Activated naive CD8-positive, alpha-beta T cell treated with anti-CD3 and anti-CD28 coated beads, Interleukin-2, amount 50 U/mL, for 24 hours (primary cell): ENCODE data around the gene ALAS1.

Source experiments
- ATAC-seq: fragments of 150-1000 bp; cut with Tn5 transposase; one replicate; pipeline ENCODE4 v1.10.0; 2021
- DNase-seq: peaks from one replicate; pipeline ENCODE4 v3.0.0; 2021
- H3K27ac Mint-ChIP-seq: one replicate; pipeline ENCODE4 v1.8.0; 2021; ENCODE audit warnings: mild to moderate bottlenecking, mixed read lengths
- H3K27me3 Mint-ChIP-seq: one replicate; pipeline ENCODE4 v1.8.0; 2021; ENCODE audit warnings: mixed read lengths
- H3K36me3 Mint-ChIP-seq: one replicate; pipeline ENCODE4 v1.8.0; 2021; ENCODE audit warnings: low read depth, mixed read lengths
- H3K4me1 Mint-ChIP-seq: one replicate; pipeline ENCODE4 v1.8.0; 2021; ENCODE audit warnings: mixed read lengths
- H3K4me3 Mint-ChIP-seq: one replicate; pipeline ENCODE4 v1.8.0; 2021; ENCODE audit warnings: mild to moderate bottlenecking, moderate library complexity, mixed read lengths
- H3K9me3 Mint-ChIP-seq: one replicate; pipeline ENCODE4 v1.8.0; 2021; ENCODE audit warnings: mixed read lengths

ALAS1 gene

GRCh38 chr3:52237657-52238172, 39.8 kb downstream of the ALAS1 start:
- Mint-ChIP-seq H3K9me3 (no peaks in the 10 kb centered on the region), H3K36me3 (peaks cover 17% of the 10 kb centered on the region), H3K27ac (peak overlapping the region; percentile 93), H3K27me3 (no peaks in the 10 kb centered on the region), H3K4me1 (peaks cover 74% of the 10 kb centered on the region), H3K4me3 (peak overlapping the region; percentile 99)
- ATAC-seq, result no peak
- DNase-seq, result no peak

GRCh38 chr3:52238193-52238760, 40.3 kb downstream of the ALAS1 start:
- peak overlapping the region; percentile 99 for H3K4me3 Mint-ChIP-seq
- ATAC-seq, result peak; percentile 2
- peaks cover 17% of the 10 kb centered on the region for H3K36me3 Mint-ChIP-seq

GRCh38 chr3:52238761-52239701, 41.1 kb downstream of the ALAS1 start, which contains the start of gene TWF2:
Gene TWF2, minus strand, starts transcription at chr3:52239158. Its CDS starts 142 bp downstream, at chr3:52239016.
- Mint-ChIP-seq H3K27me3 (no peaks in the 10 kb centered on the region), H3K36me3 (peaks cover 17% of the 10 kb centered on the region), H3K9me3 (peaks cover 5% of the 10 kb centered on the region), H3K27ac (peak within 1 kb of the TSS; percentile 95), H3K4me1 (peaks cover 75% of the 10 kb centered on the region), H3K4me3 (peak within 1 kb of the TSS; percentile 99)
- peak; percentile 89 for DNase-seq
- ATAC-seq, result peak; percentile 67

More at GRCh38 chr3:52238193-52238760, 40.3 kb downstream of the ALAS1 start:
- H3K9me3 Mint-ChIP-seq, result peaks cover 2% of the 10 kb centered on the region
- DNase-seq, result no peak
- no peaks in the 10 kb centered on the region for H3K27me3 Mint-ChIP-seq
- peak overlapping the region; percentile 93 for H3K27ac Mint-ChIP-seq
- H3K4me1 Mint-ChIP-seq, result peaks cover 73% of the 10 kb centered on the region

GRCh38 chr3:52240059-52240885, 42.3 kb downstream of the ALAS1 start:
- DNase-seq (peak; percentile 71), ATAC-seq (peak; percentile 52)
- H3K27ac Mint-ChIP-seq, result peak overlapping the region; percentile 95
- H3K4me3 Mint-ChIP-seq, result peak overlapping the region; percentile 99
- H3K9me3 Mint-ChIP-seq, result peaks cover 5% of the 10 kb centered on the region
- H3K27me3 Mint-ChIP-seq, result no peaks in the 10 kb centered on the region
- H3K36me3 Mint-ChIP-seq, result peaks cover 17% of the 10 kb centered on the region
- peaks cover 83% of the 10 kb centered on the region for H3K4me1 Mint-ChIP-seq

- H3K27ac Mint-ChIP-seq, result peak overlapping the region; percentile 95
- peaks cover 17% of the 10 kb centered on the region for H3K36me3 Mint-ChIP-seq
- H3K9me3 Mint-ChIP-seq, result peaks cover 5% of the 10 kb centered on the region
- no peaks in the 10 kb centered on the region for H3K27me3 Mint-ChIP-seq
- no peak for DNase-seq
- peaks cover 78% of the 10 kb centered on the region for H3K4me1 Mint-ChIP-seq
- ATAC-seq, result peak; percentile 4
- peak overlapping the region; percentile 99 for H3K4me3 Mint-ChIP-seq
Observed at GRCh38 chr3:52240886-52241370, 43.0 kb downstream of the ALAS1 start.

GRCh38 chr3:52242039-52242438, 44.1 kb downstream of the ALAS1 start:
- Mint-ChIP-seq H3K4me1 (peaks cover 76% of the 10 kb centered on the region), H3K27ac (peak overlapping the region; percentile 64), H3K36me3 (peaks cover 19% of the 10 kb centered on the region), H3K4me3 (peak overlapping the region; percentile 30), H3K27me3 (no peaks in the 10 kb centered on the region), H3K9me3 (peaks cover 5% of the 10 kb centered on the region)
- no peak for DNase-seq
- no peak for ATAC-seq

GRCh38 chr3:52243791-52244628, 46.0 kb downstream of the ALAS1 start:
- peaks cover 32% of the 10 kb centered on the region for H3K36me3 Mint-ChIP-seq
- peak overlapping the region; percentile 79 for H3K4me3 Mint-ChIP-seq
- no peaks in the 10 kb centered on the region for H3K27me3 Mint-ChIP-seq
- peak overlapping the region; percentile 87 for H3K27ac Mint-ChIP-seq
- H3K9me3 Mint-ChIP-seq, result peaks cover 5% of the 10 kb centered on the region
- DNase-seq (peak; percentile 67), ATAC-seq (peak; percentile 38)
- H3K4me1 Mint-ChIP-seq, result peaks cover 79% of the 10 kb centered on the region

- DNase-seq (peak; percentile 63), ATAC-seq (peak; percentile 18)
- H3K27me3 Mint-ChIP-seq, result no peaks in the 10 kb centered on the region
- peaks cover 38% of the 10 kb centered on the region for H3K36me3 Mint-ChIP-seq
- H3K4me3 Mint-ChIP-seq, result peak within 1 kb of the TSS; percentile 86
- H3K4me1 Mint-ChIP-seq, result peaks cover 80% of the 10 kb centered on the region
- peak within 1 kb of the TSS; percentile 87 for H3K27ac Mint-ChIP-seq
- peaks cover 5% of the 10 kb centered on the region for H3K9me3 Mint-ChIP-seq
Observed at GRCh38 chr3:52245322-52246263, 47.6 kb downstream of the ALAS1 start, which contains the start of gene PPM1M. Gene PPM1M, plus strand, starts transcription at chr3:52245759. Its CDS starts 66 bp downstream, at chr3:52245825.

- peak overlapping the region; percentile 86 for H3K4me3 Mint-ChIP-seq
- H3K4me1 Mint-ChIP-seq, result peaks cover 78% of the 10 kb centered on the region
- DNase-seq (no peak), ATAC-seq (peak; percentile 3)
- H3K9me3 Mint-ChIP-seq, result peaks cover 5% of the 10 kb centered on the region
- peak overlapping the region; percentile 83 for H3K27ac Mint-ChIP-seq
- H3K36me3 Mint-ChIP-seq, result peaks cover 35% of the 10 kb centered on the region
- H3K27me3 Mint-ChIP-seq, result no peaks in the 10 kb centered on the region
Observed at GRCh38 chr3:52246264-52246620, 48.3 kb downstream of the ALAS1 start.

GRCh38 chr3:52246728-52247408, 48.9 kb downstream of the ALAS1 start:
- DNase-seq, result no peak
- peaks cover 36% of the 10 kb centered on the region for H3K36me3 Mint-ChIP-seq
- peak overlapping the region; percentile 86 for H3K4me3 Mint-ChIP-seq
- H3K4me1 Mint-ChIP-seq, result peaks cover 76% of the 10 kb centered on the region
- peak overlapping the region; percentile 83 for H3K27ac Mint-ChIP-seq
- H3K27me3 Mint-ChIP-seq, result no peaks in the 10 kb centered on the region
- H3K9me3 Mint-ChIP-seq, result peaks cover 5% of the 10 kb centered on the region
- ATAC-seq, result no peak

- peak overlapping the region; percentile 86 for H3K4me3 Mint-ChIP-seq
- ATAC-seq (no peak), DNase-seq (no peak)
- no peaks in the 10 kb centered on the region for H3K27me3 Mint-ChIP-seq
- H3K9me3 Mint-ChIP-seq, result peaks cover 5% of the 10 kb centered on the region
- peaks cover 78% of the 10 kb centered on the region for H3K4me1 Mint-ChIP-seq
- H3K36me3 Mint-ChIP-seq, result peaks cover 42% of the 10 kb centered on the region
- H3K27ac Mint-ChIP-seq, result peak overlapping the region; percentile 83
Observed at GRCh38 chr3:52247409-52248164, 49.6 kb downstream of the ALAS1 start.
